ENCODE results near the gene DNAI1.

The DNAI1 gene

GRCh38 chr9:34508463-34508862, 49.9 kb downstream of the DNAI1 start:
- H3K27me3 ChIP-seq (ENCODE audit: insufficient read depth, low read length): no peaks in the 10 kb centered on the region
- no peak overlapping the region for H3K27ac ChIP-seq (ENCODE audit: low read depth, low read length, poor library complexity, severe bottlenecking)
- H3K79me2 ChIP-seq (ENCODE audit: insufficient read depth, low read length): no peaks in the 10 kb centered on the region
- no peaks in the 10 kb centered on the region for H3K9me2 ChIP-seq (ENCODE audit: low read depth, low read length)
- no peaks in the 10 kb centered on the region for H3K9me3 ChIP-seq (ENCODE audit: low read length)
- no peaks in the 10 kb centered on the region for H3K36me3 ChIP-seq (ENCODE audit: insufficient read depth, low read length)
- H3F3A ChIP-seq (ENCODE audit: insufficient read depth, low read length): no peaks in the 10 kb centered on the region
- H3K4me2 ChIP-seq (ENCODE audit: low read length): no peak overlapping the region
- no peak overlapping the region for H2AFZ ChIP-seq (ENCODE audit: low read length)
- H3K4me3 ChIP-seq (ENCODE audit: low read depth, low read length, poor library complexity, severe bottlenecking): no peak overlapping the region
- H3K9ac ChIP-seq (ENCODE audit: low read length): no peak overlapping the region
- TF ChIP-seq CTCF (IDR thresholded peaks at IDR 0.05; ENCODE audit: low read length): no peak
- TF ChIP-seq EZH2 (IDR thresholded peaks at IDR 0.05; ENCODE audit: borderline replicate concordance, low read length): no peak
- no peaks in the 10 kb centered on the region for H3K4me1 ChIP-seq (ENCODE audit: insufficient read depth, low read length, severe bottlenecking)
- no peaks in the 10 kb centered on the region for H4K20me1 ChIP-seq (ENCODE audit: insufficient read depth, low read length)

- Histone ChIP-seq H3K27me3 (ENCODE audit: insufficient read depth, low read length) (no peaks in the 10 kb centered on the region), H3K9ac (ENCODE audit: low read length) (no peak overlapping the region), H3K9me3 (ENCODE audit: low read length) (no peaks in the 10 kb centered on the region), H3K4me2 (ENCODE audit: low read length) (no peak overlapping the region), H4K20me1 (ENCODE audit: insufficient read depth, low read length) (no peaks in the 10 kb centered on the region), H3K4me1 (ENCODE audit: insufficient read depth, low read length, severe bottlenecking) (no peaks in the 10 kb centered on the region), H3K36me3 (ENCODE audit: insufficient read depth, low read length) (no peaks in the 10 kb centered on the region), H3K4me3 (ENCODE audit: low read depth, low read length, poor library complexity, severe bottlenecking) (no peak overlapping the region), H3K9me2 (ENCODE audit: low read depth, low read length) (no peaks in the 10 kb centered on the region), H3K79me2 (ENCODE audit: insufficient read depth, low read length) (no peaks in the 10 kb centered on the region), H3K27ac (ENCODE audit: low read depth, low read length, poor library complexity, severe bottlenecking) (no peak overlapping the region), H3F3A (ENCODE audit: insufficient read depth, low read length) (no peaks in the 10 kb centered on the region), H2AFZ (ENCODE audit: low read length) (no peak overlapping the region)
- TF ChIP-seq EZH2 (IDR thresholded peaks at IDR 0.05; ENCODE audit: borderline replicate concordance, low read length) (no peak), CTCF (IDR thresholded peaks at IDR 0.05; ENCODE audit: low read length) (no peak)
Observed at GRCh38 chr9:34508951-34509350, 50.3 kb downstream of the DNAI1 start.

- Histone ChIP-seq H3F3A (ENCODE audit: insufficient read depth, low read length) (no peaks in the 10 kb centered on the region), H3K4me1 (ENCODE audit: insufficient read depth, low read length, severe bottlenecking) (no peaks in the 10 kb centered on the region), H3K27ac (ENCODE audit: low read depth, low read length, poor library complexity, severe bottlenecking) (no peak overlapping the region), H4K20me1 (ENCODE audit: insufficient read depth, low read length) (no peaks in the 10 kb centered on the region), H3K27me3 (ENCODE audit: insufficient read depth, low read length) (no peaks in the 10 kb centered on the region), H3K4me2 (ENCODE audit: low read length) (no peak overlapping the region), H3K9ac (ENCODE audit: low read length) (no peak overlapping the region), H3K36me3 (ENCODE audit: insufficient read depth, low read length) (no peaks in the 10 kb centered on the region), H3K9me3 (ENCODE audit: low read length) (no peaks in the 10 kb centered on the region), H3K4me3 (ENCODE audit: low read depth, low read length, poor library complexity, severe bottlenecking) (no peak overlapping the region), H3K9me2 (ENCODE audit: low read depth, low read length) (no peaks in the 10 kb centered on the region), H2AFZ (ENCODE audit: low read length) (no peak overlapping the region), H3K79me2 (ENCODE audit: insufficient read depth, low read length) (no peaks in the 10 kb centered on the region)
- no peak for TF ChIP-seq CTCF (IDR thresholded peaks at IDR 0.05; ENCODE audit: low read length)
- TF ChIP-seq EZH2 (IDR thresholded peaks at IDR 0.05; ENCODE audit: borderline replicate concordance, low read length): no peak
Observed at GRCh38 chr9:34510497-34511468, 52.2 kb downstream of the DNAI1 start.

Measured in OCI-LY1 (cell line).